Activated CD8-positive, alpha-beta memory T cell treated with anti-CD3 and anti-CD28 coated beads for 24 hours (primary cell): Measurements from ENCODE around the gene RHOA.

Experiments
- DNase-seq: peaks from one replicate; pipeline ENCODE4 v3.0.0-alpha.2; 2020

Gene RHOA

GRCh38 chr3:49411968-49412631, at the start of gene RHOA, which contains the start of gene TCTA:
Gene RHOA, minus strand, starts transcription at chr3:49411976. Its CDS starts 36,387 bp downstream, at chr3:49375589.
Gene TCTA, plus strand, starts transcription at chr3:49412423. Its CDS starts 4 bp downstream, at chr3:49412427.
- peak; percentile 98 for DNase-seq

GRCh38 chr3:49460956-49461355, 49.2 kb upstream of the RHOA start:
- no peak for DNase-seq

- DNase-seq, result no peak
Observed at GRCh38 chr3:49460188-49460890, 48.6 kb upstream of the RHOA start.

GRCh38 chr3:49456466-49456865, 44.7 kb upstream of the RHOA start:
- DNase-seq, result no peak

GRCh38 chr3:49454898-49455681, 43.3 kb upstream of the RHOA start:
- no peak for DNase-seq

- no peak for DNase-seq
Observed at GRCh38 chr3:49454458-49454857, 42.7 kb upstream of the RHOA start.

GRCh38 chr3:49453621-49454020, 41.8 kb upstream of the RHOA start:
- no peak for DNase-seq

GRCh38 chr3:49445391-49445790, 33.6 kb upstream of the RHOA start:
- no peak for DNase-seq

GRCh38 chr3:49434731-49435130, 23.0 kb upstream of the RHOA start:
- DNase-seq, result no peak

- DNase-seq, result no peak
Observed at GRCh38 chr3:49428752-49429080, 16.9 kb upstream of the RHOA start.

- DNase-seq, result no peak
Observed at GRCh38 chr3:49427586-49427985, 15.8 kb upstream of the RHOA start.

GRCh38 chr3:49424816-49425215, 13.0 kb upstream of the RHOA start:
- DNase-seq, result no peak

- no peak for DNase-seq
Observed at GRCh38 chr3:49422379-49423248, 10.8 kb upstream of the RHOA start, which contains the start of gene AMT. Gene AMT, minus strand, starts transcription at chr3:49422473. Its CDS starts 23 bp downstream, at chr3:49422450.

- no peak for DNase-seq
Observed at GRCh38 chr3:49421890-49422378, 10.2 kb upstream of the RHOA start.

- DNase-seq, result no peak
Observed at GRCh38 chr3:49417516-49418120, 5.8 kb upstream of the RHOA start.

GRCh38 chr3:49416867-49417266, 5.1 kb upstream of the RHOA start:
- no peak for DNase-seq

- DNase-seq, result peak; percentile 73
Observed at GRCh38 chr3:49415931-49416601, 4.3 kb upstream of the RHOA start.

- no peak for DNase-seq
Observed at GRCh38 chr3:49414753-49415152, 3.0 kb upstream of the RHOA start.

GRCh38 chr3:49413338-49413734, 1.6 kb upstream of the RHOA start:
- no peak for DNase-seq

- DNase-seq, result no peak
Observed at GRCh38 chr3:49412632-49413337, 1.0 kb upstream of the RHOA start.

- DNase-seq, result no peak
Observed at GRCh38 chr3:49411535-49411967, 225 bp downstream of the RHOA start.
